HEK293 (cell line): ENCODE results near the gene HINT1.

Experiments
- CTCF ChIA-PET: fragments of 350-600 bp; formaldehyde crosslinking; extraction: SDS; loops from one replicate; lab custom pipeline; 2021; ENCODE audit warnings: antibody characterized with exemption; lab: Yijun Ruan, JAX
- POLR2A ChIA-PET: fragments of 300-600 bp; formaldehyde crosslinking; extraction: SDS; loops from one replicate; lab custom pipeline; 2020; ENCODE audit warnings: antibody characterized with exemption, inconsistent platforms; lab: Yijun Ruan, JAX
- H3K27ac ChIP-seq: fragments of 200-500 bp; sonication (Bioruptor generic); 2 replicates; pipeline ENCODE4 v1.5.1; 2014; ENCODE audit warnings: low read depth, low read length, control low read depth, inconsistent platforms; ENCODE audit errors: extremely low read depth
- H3K36me3 ChIP-seq, 2 experiments: fragments of 200-500 bp in 1 of 2; sonication (Bioruptor generic) in 1 of 2; 1 replicate in 1 of 2; 2 replicates in 1 of 2; pipeline ENCODE4 v1.5.1; 2014 to 2017; ENCODE audit warnings: inconsistent platforms in 2 of 2, low read length in 2 of 2; ENCODE audit not compliant: control insufficient read depth in 2 of 2, insufficient read depth in 1 of 2
- H3K4me1 ChIP-seq: fragments of 200-500 bp; sonication (Bioruptor generic); 2 replicates; pipeline ENCODE4 v1.5.1; 2014; ENCODE audit warnings: mild to moderate bottlenecking, low read length, inconsistent platforms; ENCODE audit not compliant: control insufficient read depth, insufficient read depth
- H3K4me3 ChIP-seq: 2 replicates; pipeline ENCODE4 v1.5.1; 2011; ENCODE audit warnings: low read depth, mild to moderate bottlenecking, control low read depth, low read length, moderate library complexity
- H3K9me3 ChIP-seq: fragments of 200-500 bp; sonication (Bioruptor generic); 2 replicates; pipeline ENCODE4 v1.5.1; 2014; ENCODE audit warnings: low read depth, low read length, inconsistent platforms; ENCODE audit not compliant: control insufficient read depth, insufficient read depth
- GFI1B ChIP-seq: fragments of 450-650 bp; formaldehyde crosslinking; IDR thresholded peaks from 2 replicates; pipeline ENCODE4 v1.5.1; 2016; ENCODE audit warnings: missing biosample characterization, missing genetic modification characterization
- KLF10 ChIP-seq: fragments of 450-650 bp; IDR thresholded peaks from 2 replicates; pipeline ENCODE4 v1.5.1; 2018; ENCODE audit warnings: missing biosample characterization, mild to moderate bottlenecking, missing genetic modification characterization
- KLF9 ChIP-seq: fragments of 450-650 bp; formaldehyde crosslinking; IDR thresholded peaks from 2 replicates; pipeline ENCODE4 v1.5.1; 2016; ENCODE audit warnings: missing biosample characterization, missing genetic modification characterization, low read depth
- MEIS1 ChIP-seq: sonication (generic); formaldehyde crosslinking; IDR thresholded peaks from 2 replicates; pipeline ENCODE4 v1.8.1; 2022; ENCODE audit warnings: missing genetic modification reagents, mild to moderate bottlenecking, borderline replicate concordance
- PRDM1 ChIP-seq: fragments of 450-650 bp; formaldehyde crosslinking; IDR thresholded peaks from 2 replicates; pipeline ENCODE4; 2016; ENCODE audit warnings: missing biosample characterization, missing genetic modification characterization
- ZBTB1 ChIP-seq: fragments of 450-650 bp; formaldehyde crosslinking; IDR thresholded peaks from 2 replicates; pipeline ENCODE4 v1.5.1; 2016; ENCODE audit warnings: missing biosample characterization, missing genetic modification characterization
- ZFP41 ChIP-seq: fragments of 450-650 bp; formaldehyde crosslinking; IDR thresholded peaks from 2 replicates; pipeline ENCODE4 v1.5.1; 2016; ENCODE audit warnings: missing biosample characterization, missing genetic modification characterization, borderline replicate concordance
- ZFP69B ChIP-seq: fragments of 450-650 bp; formaldehyde crosslinking; IDR thresholded peaks from 2 replicates; pipeline ENCODE4 v1.5.1; 2016; ENCODE audit warnings: missing biosample characterization, missing genetic modification characterization
- ZNF133 ChIP-seq: fragments of 450-650 bp; formaldehyde crosslinking; IDR thresholded peaks from 2 replicates; pipeline ENCODE4 v1.5.1; 2016; ENCODE audit warnings: missing biosample characterization, missing genetic modification characterization
- ZNF138 ChIP-seq: fragments of 450-650 bp; formaldehyde crosslinking; IDR thresholded peaks from 2 replicates; pipeline ENCODE4 v1.5.1; 2016; ENCODE audit warnings: missing biosample characterization, missing genetic modification characterization, borderline replicate concordance
- ZNF140 ChIP-seq: fragments of 450-650 bp; formaldehyde crosslinking; IDR thresholded peaks from 2 replicates; pipeline ENCODE4 v1.5.1; 2016; ENCODE audit warnings: missing biosample characterization, missing genetic modification characterization
- ZNF302 ChIP-seq: fragments of 450-650 bp; formaldehyde crosslinking; IDR thresholded peaks from 2 replicates; pipeline ENCODE4 v1.5.1; 2016; ENCODE audit warnings: missing biosample characterization, missing genetic modification characterization, low read depth
- ZNF350 ChIP-seq: fragments of 450-650 bp; formaldehyde crosslinking; IDR thresholded peaks from 2 replicates; pipeline ENCODE4 v1.5.0; 2017; ENCODE audit warnings: missing biosample characterization, mild to moderate bottlenecking, missing genetic modification characterization
- ZNF473 ChIP-seq: fragments of 450-650 bp; formaldehyde crosslinking; IDR thresholded peaks from 2 replicates; pipeline ENCODE4 v1.5.1; 2017; ENCODE audit warnings: missing biosample characterization, missing genetic modification characterization
- ZNF660 ChIP-seq: fragments of 450-650 bp; IDR thresholded peaks from 2 replicates; pipeline ENCODE4 v1.5.1; 2018; ENCODE audit warnings: missing biosample characterization, mild to moderate bottlenecking, missing genetic modification characterization
- ZNF843 ChIP-seq: fragments of 450-650 bp; formaldehyde crosslinking; IDR thresholded peaks from 2 replicates; pipeline ENCODE4 v1.5.1; 2016; ENCODE audit warnings: missing biosample characterization, missing genetic modification characterization
- ZSCAN16 ChIP-seq: fragments of 450-650 bp; formaldehyde crosslinking; IDR thresholded peaks from 2 replicates; pipeline ENCODE4 v1.5.1; 2016; ENCODE audit warnings: missing biosample characterization, missing genetic modification characterization
- TF ChIP-seq, protein P1 (sequence below): fragments of 450-650 bp; formaldehyde crosslinking; conservative IDR thresholded peaks from 2 replicates; pipeline ENCODE4 v1.5.1; 2016; ENCODE audit warnings: low read depth, missing biosample characterization, missing genetic modification characterization
- TF ChIP-seq, protein P2 (sequence below): fragments of 450-650 bp; formaldehyde crosslinking; IDR thresholded peaks from 2 replicates; pipeline ENCODE4 v1.5.1; 2017; ENCODE audit warnings: missing biosample characterization, missing genetic modification characterization
- TF ChIP-seq, protein P3 (sequence below): fragments of 450-650 bp; formaldehyde crosslinking; IDR thresholded peaks from 2 replicates; pipeline ENCODE4 v1.5.1; 2017; ENCODE audit warnings: missing biosample characterization, missing genetic modification characterization
- TF ChIP-seq, protein P4 (sequence below): fragments of 450-650 bp; formaldehyde crosslinking; IDR thresholded peaks from 2 replicates; pipeline ENCODE4 v1.5.1; 2016; ENCODE audit warnings: missing biosample characterization, missing genetic modification characterization
- TF ChIP-seq, protein P5 (sequence below): fragments of 450-650 bp; IDR thresholded peaks from 2 replicates; pipeline ENCODE4 v1.5.1; 2018; ENCODE audit warnings: missing biosample characterization, mild to moderate bottlenecking, missing genetic modification characterization
- TF ChIP-seq, protein P6 (sequence below): fragments of 450-650 bp; formaldehyde crosslinking; IDR thresholded peaks from 2 replicates; pipeline ENCODE4 v1.5.1; 2016; ENCODE audit warnings: missing biosample characterization, missing genetic modification characterization

The HINT1 gene

DNA sequence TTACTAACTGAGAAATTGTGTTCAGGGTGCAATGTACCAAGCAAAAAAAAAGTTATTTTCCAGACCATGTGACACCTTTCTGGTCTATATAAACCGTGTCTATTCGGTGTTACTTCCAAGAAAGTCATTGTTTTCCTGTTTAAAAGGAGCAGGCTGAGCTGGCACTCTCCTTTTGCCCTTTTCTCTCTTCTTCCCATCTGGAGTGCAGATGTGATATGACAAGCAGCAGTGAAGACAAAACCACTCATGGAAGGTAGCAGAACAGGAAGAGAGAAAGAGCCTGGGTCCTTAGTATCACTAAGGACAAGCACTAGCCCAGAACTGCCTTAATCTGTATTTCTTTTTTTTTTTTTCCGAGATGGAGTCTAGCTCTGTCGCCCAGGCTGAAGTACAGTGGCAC is 31.3 kb upstream of the HINT1 start:
- Histone ChIP-seq H3K36me3 (no peaks in the 10 kb centered on the region; a peak in 1 of 3 replicates), H3K27ac (no peak overlapping the region), H3K4me1 (no peaks in the 10 kb centered on the region), H3K9me3 (no peaks in the 10 kb centered on the region)
- ChIA-PET POLR2A (no interaction called here), CTCF (interaction anchor here (0.6 kb wide), 1 partner anchor 216 kb away, joined by 4 read pairs; no protein-coding TSS in a partner anchor)
- TF ChIP-seq PRDM1 (tag by site-specific recombination) (no peak), ZBTB1 (no peak), KLF9 (no peak), ZNF843 (no peak), ZNF350 (tag by site-specific recombination) (no peak), MEIS1 (CRISPR knock-in tag) (no peak), ZNF302 (no peak), ZFP41 (tag by site-specific recombination) (no peak)
- TF ChIP-seq, protein P1, sequence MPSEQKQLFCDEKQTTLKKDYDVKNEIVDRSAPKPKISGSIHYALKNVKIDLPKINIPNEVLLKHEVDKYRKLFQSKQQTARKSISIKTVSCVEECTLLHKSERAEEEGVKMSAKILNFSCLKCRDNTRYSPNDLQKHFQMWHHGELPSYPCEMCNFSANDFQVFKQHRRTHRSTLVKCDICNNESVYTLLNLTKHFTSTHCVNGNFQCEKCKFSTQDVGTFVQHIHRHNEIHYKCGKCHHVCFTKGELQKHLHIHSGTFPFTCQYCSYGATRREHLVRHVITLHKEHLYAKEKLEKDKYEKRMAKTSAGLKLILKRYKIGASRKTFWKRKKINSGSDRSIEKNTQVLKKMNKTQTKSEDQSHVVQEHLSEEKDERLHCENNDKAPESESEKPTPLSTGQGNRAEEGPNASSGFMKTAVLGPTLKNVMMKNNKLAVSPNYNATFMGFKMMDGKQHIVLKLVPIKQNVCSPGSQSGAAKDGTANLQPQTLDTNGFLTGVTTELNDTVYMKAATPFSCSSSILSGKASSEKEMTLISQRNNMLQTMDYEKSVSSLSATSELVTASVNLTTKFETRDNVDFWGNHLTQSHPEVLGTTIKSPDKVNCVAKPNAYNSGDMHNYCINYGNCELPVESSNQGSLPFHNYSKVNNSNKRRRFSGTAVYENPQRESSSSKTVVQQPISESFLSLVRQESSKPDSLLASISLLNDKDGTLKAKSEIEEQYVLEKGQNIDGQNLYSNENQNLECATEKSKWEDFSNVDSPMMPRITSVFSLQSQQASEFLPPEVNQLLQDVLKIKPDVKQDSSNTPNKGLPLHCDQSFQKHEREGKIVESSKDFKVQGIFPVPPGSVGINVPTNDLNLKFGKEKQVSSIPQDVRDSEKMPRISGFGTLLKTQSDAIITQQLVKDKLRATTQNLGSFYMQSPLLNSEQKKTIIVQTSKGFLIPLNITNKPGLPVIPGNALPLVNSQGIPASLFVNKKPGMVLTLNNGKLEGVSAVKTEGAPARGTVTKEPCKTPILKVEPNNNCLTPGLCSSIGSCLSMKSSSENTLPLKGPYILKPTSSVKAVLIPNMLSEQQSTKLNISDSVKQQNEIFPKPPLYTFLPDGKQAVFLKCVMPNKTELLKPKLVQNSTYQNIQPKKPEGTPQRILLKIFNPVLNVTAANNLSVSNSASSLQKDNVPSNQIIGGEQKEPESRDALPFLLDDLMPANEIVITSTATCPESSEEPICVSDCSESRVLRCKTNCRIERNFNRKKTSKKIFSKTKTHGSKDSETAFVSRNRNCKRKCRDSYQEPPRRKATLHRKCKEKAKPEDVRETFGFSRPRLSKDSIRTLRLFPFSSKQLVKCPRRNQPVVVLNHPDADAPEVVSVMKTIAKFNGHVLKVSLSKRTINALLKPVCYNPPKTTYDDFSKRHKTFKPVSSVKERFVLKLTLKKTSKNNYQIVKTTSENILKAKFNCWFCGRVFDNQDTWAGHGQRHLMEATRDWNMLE (tag by site-specific recombination) = no peak
- TF ChIP-seq, protein P2, sequence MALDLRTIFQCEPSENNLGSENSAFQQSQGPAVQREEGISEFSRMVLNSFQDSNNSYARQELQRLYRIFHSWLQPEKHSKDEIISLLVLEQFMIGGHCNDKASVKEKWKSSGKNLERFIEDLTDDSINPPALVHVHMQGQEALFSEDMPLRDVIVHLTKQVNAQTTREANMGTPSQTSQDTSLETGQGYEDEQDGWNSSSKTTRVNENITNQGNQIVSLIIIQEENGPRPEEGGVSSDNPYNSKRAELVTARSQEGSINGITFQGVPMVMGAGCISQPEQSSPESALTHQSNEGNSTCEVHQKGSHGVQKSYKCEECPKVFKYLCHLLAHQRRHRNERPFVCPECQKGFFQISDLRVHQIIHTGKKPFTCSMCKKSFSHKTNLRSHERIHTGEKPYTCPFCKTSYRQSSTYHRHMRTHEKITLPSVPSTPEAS = no peak
- TF ChIP-seq, all 188 proteins: peak for 0
- no peak overlapping the region for H3K4me3 ChIP-seq

DNA sequence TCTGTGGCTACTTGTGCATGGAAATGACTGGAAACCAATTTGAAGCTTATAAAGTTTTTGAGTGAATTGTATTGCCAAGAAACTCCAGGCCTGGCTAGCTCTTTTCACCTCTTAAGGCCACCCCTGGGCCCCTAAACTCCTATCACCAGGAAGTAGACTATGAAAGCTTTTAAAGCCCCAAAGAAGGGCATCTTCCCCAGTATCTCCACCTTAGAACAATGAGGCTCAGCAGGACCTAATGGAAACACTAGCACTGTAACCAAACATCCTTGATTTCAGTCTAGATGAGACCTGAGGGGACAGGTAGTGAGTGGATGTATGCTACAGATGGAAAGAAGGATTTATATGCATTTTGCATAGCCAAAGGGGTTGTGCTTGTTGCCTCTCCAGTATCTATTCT is 30.6 kb upstream of the HINT1 start:
- Histone ChIP-seq H3K36me3 (no peaks in the 10 kb centered on the region), H3K4me3 (no peak overlapping the region), H3K27ac (no peak overlapping the region), H3K4me1 (no peaks in the 10 kb centered on the region), H3K9me3 (no peaks in the 10 kb centered on the region)
- POLR2A ChIA-PET = no interaction called here
- CTCF ChIA-PET = interaction anchor here (0.6 kb wide), 1 partner anchor 1796 kb away, joined by 9 read pairs; no protein-coding TSS in a partner anchor
- TF ChIP-seq, protein P3, sequence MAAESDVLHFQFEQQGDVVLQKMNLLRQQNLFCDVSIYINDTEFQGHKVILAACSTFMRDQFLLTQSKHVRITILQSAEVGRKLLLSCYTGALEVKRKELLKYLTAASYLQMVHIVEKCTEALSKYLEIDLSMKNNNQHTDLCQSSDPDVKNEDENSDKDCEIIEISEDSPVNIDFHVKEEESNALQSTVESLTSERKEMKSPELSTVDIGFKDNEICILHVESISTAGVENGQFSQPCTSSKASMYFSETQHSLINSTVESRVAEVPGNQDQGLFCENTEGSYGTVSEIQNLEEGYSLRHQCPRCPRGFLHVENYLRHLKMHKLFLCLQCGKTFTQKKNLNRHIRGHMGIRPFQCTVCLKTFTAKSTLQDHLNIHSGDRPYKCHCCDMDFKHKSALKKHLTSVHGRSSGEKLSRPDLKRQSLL (tag by site-specific recombination) = no peak
- TF ChIP-seq ZNF473 (tag by site-specific recombination) (no peak), ZNF138 (tag by site-specific recombination) (no peak), ZNF133 (tag by site-specific recombination) (no peak), ZNF660 (tag by site-specific recombination) (no peak), PRDM1 (tag by site-specific recombination) (no peak), ZSCAN16 (tag by site-specific recombination) (no peak), GFI1B (tag by site-specific recombination) (no peak), ZFP69B (tag by site-specific recombination) (no peak), KLF10 (no peak), ZNF140 (tag by site-specific recombination) (no peak)
- TF ChIP-seq, protein P4, sequence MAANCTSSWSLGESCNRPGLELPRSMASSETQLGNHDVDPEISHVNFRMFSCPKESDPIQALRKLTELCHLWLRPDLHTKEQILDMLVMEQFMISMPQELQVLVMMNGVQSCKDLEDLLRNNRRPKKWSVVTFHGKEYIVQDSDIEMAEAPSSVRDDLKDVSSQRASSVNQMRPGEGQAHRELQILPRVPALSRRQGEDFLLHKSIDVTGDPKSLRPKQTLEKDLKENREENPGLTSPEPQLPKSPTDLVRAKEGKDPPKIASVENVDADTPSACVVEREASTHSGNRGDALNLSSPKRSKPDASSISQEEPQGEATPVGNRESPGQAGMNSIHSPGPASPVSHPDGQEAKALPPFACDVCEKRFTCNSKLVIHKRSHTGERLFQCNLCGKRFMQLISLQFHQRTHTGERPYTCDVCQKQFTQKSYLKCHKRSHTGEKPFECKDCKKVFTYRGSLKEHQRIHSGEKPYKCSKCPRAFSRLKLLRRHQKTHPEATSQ (tag by site-specific recombination) = no peak
- TF ChIP-seq, protein P5, sequence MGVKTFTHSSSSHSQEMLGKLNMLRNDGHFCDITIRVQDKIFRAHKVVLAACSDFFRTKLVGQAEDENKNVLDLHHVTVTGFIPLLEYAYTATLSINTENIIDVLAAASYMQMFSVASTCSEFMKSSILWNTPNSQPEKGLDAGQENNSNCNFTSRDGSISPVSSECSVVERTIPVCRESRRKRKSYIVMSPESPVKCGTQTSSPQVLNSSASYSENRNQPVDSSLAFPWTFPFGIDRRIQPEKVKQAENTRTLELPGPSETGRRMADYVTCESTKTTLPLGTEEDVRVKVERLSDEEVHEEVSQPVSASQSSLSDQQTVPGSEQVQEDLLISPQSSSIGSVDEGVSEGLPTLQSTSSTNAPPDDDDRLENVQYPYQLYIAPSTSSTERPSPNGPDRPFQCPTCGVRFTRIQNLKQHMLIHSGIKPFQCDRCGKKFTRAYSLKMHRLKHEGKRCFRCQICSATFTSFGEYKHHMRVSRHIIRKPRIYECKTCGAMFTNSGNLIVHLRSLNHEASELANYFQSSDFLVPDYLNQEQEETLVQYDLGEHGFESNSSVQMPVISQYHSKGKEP = no peak
- TF ChIP-seq, protein P6, sequence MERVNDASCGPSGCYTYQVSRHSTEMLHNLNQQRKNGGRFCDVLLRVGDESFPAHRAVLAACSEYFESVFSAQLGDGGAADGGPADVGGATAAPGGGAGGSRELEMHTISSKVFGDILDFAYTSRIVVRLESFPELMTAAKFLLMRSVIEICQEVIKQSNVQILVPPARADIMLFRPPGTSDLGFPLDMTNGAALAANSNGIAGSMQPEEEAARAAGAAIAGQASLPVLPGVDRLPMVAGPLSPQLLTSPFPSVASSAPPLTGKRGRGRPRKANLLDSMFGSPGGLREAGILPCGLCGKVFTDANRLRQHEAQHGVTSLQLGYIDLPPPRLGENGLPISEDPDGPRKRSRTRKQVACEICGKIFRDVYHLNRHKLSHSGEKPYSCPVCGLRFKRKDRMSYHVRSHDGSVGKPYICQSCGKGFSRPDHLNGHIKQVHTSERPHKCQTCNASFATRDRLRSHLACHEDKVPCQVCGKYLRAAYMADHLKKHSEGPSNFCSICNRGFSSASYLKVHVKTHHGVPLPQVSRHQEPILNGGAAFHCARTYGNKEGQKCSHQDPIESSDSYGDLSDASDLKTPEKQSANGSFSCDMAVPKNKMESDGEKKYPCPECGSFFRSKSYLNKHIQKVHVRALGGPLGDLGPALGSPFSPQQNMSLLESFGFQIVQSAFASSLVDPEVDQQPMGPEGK (tag by site-specific recombination) = no peak
